HG03039 (cell line): ENCODE results near the gene ZNF57.
A peak's percentile ranks its signal among the peaks of the same experiment; 100 is the strongest.
"Not testable (repeated sequence)": the region's sequence is repeated elsewhere in the genome, so short reads cannot be mapped to it uniquely, and the experiment has no call there.

Source experiments
- ATAC-seq: cut with Tn5 transposase; IDR thresholded peaks from one replicate; pipeline ENCODE4 v1.9.1; 2021; ENCODE audit warnings: mild to moderate bottlenecking, moderate library complexity; ENCODE audit not compliant: unreplicated experiment

The ZNF57 gene

GRCh38 chr19:2890531-2890930 is 10.2 kb upstream of the ZNF57 start:
- not testable (repeated sequence) for ATAC-seq

- ATAC-seq: no peak
Observed at GRCh38 chr19:2896694-2897093, 4.0 kb upstream of the ZNF57 start.

- no peak for ATAC-seq
Observed at GRCh38 chr19:2902590-2903218, 2.0 kb downstream of the ZNF57 start.

- ATAC-seq: not testable (repeated sequence)
Observed at GRCh38 chr19:2903326-2903725, 2.6 kb downstream of the ZNF57 start.

GRCh38 chr19:2905918-2906519 is 5.3 kb downstream of the ZNF57 start:
- ATAC-seq: no peak

- ATAC-seq: no peak
Observed at GRCh38 chr19:2906631-2907195, 6.0 kb downstream of the ZNF57 start.

- ATAC-seq: no peak
Observed at GRCh38 chr19:2912306-2912705, 11.6 kb downstream of the ZNF57 start.

- no peak for ATAC-seq
Observed at GRCh38 chr19:2917275-2918184, 16.8 kb downstream of the ZNF57 start.

- ATAC-seq: no peak
Observed at GRCh38 chr19:2922987-2923386, 22.3 kb downstream of the ZNF57 start.

GRCh38 chr19:2923510-2923909 is 22.8 kb downstream of the ZNF57 start:
- ATAC-seq: no peak

- ATAC-seq: no peak
Observed at GRCh38 chr19:2926341-2927031, 25.8 kb downstream of the ZNF57 start.

- ATAC-seq: no peak
Observed at GRCh38 chr19:2927032-2927430, 26.3 kb downstream of the ZNF57 start.

- ATAC-seq: no peak
Observed at GRCh38 chr19:2933490-2933910, 32.8 kb downstream of the ZNF57 start.

- ATAC-seq: not testable (repeated sequence)
Observed at GRCh38 chr19:2935863-2936262, 35.1 kb downstream of the ZNF57 start.

- no peak for ATAC-seq
Observed at GRCh38 chr19:2942928-2943640, 42.4 kb downstream of the ZNF57 start.

GRCh38 chr19:2944403-2944774 is 43.7 kb downstream of the ZNF57 start:
- ATAC-seq: peak; percentile 9

- ATAC-seq: peak; percentile 90
Observed at GRCh38 chr19:2944775-2945574, 44.2 kb downstream of the ZNF57 start, which contains the start of gene ZNF77. TSS of gene ZNF77 (minus strand) at chr19:2944971. CDS start at chr19:2944840, 131 bp downstream.

GRCh38 chr19:2945575-2946184 is 45.0 kb downstream of the ZNF57 start:
- no peak for ATAC-seq

GRCh38 chr19:2949939-2950285 is 49.2 kb downstream of the ZNF57 start:
- no peak for ATAC-seq
